HL-60/S4 (cell line): ENCODE measurements around the gene CAPZB.

Experiments
- in situ Hi-C: fragments of 300-500 bp; cut with MboI; formaldehyde crosslinking; loops from 2 replicates; pipeline ENCODE4 v1.14.3; 2022; ENCODE audit warnings: low sequenced_read_pairs

CAPZB gene

DNA sequence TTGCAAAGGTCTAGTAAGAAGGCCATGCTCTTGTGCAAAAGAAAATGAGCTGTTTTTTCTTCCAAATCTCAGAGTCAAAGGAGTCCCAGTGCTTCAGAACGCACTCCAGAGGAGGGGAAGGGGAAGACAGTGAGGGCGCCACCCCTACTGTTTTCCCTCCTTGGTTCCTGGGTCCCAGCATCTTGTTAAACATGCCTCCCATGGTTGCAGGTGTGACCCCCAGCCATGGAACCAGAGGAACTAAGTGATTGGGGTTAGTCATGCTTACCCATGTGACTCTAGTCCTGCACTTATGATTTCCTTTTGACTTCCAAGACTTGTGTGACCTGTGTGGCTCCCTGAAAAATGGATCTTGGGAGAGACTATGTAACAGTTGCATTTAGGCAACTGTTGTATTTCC, 190.7 kb downstream of the CAPZB start:
- in situ Hi-C loops, result no loop called here

DNA sequence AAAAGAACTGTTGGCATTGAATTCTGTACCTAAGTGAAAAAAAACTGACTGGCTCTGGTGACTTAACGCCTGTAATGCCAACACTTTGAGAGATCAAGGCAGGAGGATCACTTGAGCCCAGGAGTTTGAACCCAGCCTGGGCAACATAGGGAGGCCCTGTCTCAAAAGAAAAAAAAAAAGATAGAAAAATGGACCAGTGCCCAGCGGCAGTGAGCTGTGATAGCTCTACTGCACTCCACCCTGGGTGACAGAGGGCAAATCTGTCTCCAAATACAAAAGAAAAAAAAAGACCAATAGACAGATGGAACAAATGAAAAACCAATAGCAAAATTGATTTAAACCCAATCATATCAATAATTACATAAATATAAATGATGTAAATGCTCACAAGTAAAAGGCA, 196.1 kb downstream of the CAPZB start:
- in situ Hi-C loops, result no loop called here
